ENCODE data around the gene PPL.

The PPL gene, protein sequence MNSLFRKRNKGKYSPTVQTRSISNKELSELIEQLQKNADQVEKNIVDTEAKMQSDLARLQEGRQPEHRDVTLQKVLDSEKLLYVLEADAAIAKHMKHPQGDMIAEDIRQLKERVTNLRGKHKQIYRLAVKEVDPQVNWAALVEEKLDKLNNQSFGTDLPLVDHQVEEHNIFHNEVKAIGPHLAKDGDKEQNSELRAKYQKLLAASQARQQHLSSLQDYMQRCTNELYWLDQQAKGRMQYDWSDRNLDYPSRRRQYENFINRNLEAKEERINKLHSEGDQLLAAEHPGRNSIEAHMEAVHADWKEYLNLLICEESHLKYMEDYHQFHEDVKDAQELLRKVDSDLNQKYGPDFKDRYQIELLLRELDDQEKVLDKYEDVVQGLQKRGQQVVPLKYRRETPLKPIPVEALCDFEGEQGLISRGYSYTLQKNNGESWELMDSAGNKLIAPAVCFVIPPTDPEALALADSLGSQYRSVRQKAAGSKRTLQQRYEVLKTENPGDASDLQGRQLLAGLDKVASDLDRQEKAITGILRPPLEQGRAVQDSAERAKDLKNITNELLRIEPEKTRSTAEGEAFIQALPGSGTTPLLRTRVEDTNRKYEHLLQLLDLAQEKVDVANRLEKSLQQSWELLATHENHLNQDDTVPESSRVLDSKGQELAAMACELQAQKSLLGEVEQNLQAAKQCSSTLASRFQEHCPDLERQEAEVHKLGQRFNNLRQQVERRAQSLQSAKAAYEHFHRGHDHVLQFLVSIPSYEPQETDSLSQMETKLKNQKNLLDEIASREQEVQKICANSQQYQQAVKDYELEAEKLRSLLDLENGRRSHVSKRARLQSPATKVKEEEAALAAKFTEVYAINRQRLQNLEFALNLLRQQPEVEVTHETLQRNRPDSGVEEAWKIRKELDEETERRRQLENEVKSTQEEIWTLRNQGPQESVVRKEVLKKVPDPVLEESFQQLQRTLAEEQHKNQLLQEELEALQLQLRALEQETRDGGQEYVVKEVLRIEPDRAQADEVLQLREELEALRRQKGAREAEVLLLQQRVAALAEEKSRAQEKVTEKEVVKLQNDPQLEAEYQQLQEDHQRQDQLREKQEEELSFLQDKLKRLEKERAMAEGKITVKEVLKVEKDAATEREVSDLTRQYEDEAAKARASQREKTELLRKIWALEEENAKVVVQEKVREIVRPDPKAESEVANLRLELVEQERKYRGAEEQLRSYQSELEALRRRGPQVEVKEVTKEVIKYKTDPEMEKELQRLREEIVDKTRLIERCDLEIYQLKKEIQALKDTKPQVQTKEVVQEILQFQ (N-terminal part only)

DNA sequence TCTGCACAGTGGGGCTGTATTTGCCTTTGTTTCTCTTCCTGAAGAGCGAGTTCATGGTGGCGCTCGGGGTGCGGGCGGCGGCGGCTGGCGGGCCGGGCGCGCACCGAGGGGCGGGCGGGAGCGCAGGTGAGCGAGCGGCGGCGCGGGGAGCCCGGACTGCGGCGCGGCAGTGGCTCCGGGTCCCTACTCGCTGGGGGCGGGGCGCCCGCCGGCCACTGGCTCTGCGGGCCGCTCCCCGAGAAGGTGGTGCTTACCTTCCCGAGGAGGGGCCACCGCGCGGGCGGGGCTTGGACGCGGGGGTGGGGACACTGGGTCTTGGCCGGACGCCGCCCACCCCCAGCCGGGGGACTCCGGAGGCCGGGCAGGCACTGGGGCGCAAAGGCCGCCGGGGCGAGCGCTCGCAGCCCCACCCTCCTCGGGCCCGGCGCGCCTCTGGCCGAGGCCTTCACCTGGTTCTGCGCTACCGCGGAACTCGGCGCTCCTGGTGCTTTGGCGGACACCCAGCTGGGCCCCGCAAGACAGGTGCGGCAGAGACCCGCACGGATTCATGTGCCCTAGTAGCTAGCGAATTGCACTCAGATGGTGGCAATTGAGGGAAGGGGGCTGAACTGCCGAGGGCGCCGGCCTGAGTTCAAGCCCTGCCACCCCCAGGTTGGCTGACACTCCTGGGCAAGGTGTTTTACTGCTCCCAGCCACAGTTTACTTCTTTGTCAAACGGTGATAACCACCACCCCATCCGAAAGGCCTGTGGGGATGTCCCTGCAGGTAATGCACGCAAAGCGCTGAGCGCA lies at the start of gene PPL:
Gene PPL, minus strand, starts transcription at position 158 of the 791 bp plus-strand sequence. Its CDS starts 103 bp downstream, at position 55.
- Histone ChIP-seq H3K9me3 (ENCODE audit: control insufficient read depth, insufficient read depth, low read length) (no peaks in the 10 kb centered on the region), H3K27ac (ENCODE audit: low read depth, low read length) (peak within 1 kb of the TSS; percentile 68), H3K4me1 (ENCODE audit: control insufficient read depth, insufficient read depth, low read length) (peaks cover 17% of the 10 kb centered on the region), H3K27me3 (ENCODE audit: control insufficient read depth, insufficient read depth, low read length) (no peaks in the 10 kb centered on the region), H3K4me3 (ENCODE audit: low read depth, low read length) (peak within 1 kb of the TSS; percentile 96), H3K9ac (ENCODE audit: low read depth, low read length) (no peak within 1 kb of the TSS), H3K36me3 (ENCODE audit: control insufficient read depth, insufficient read depth, low read length) (no peaks in the 10 kb centered on the region)

DNA sequence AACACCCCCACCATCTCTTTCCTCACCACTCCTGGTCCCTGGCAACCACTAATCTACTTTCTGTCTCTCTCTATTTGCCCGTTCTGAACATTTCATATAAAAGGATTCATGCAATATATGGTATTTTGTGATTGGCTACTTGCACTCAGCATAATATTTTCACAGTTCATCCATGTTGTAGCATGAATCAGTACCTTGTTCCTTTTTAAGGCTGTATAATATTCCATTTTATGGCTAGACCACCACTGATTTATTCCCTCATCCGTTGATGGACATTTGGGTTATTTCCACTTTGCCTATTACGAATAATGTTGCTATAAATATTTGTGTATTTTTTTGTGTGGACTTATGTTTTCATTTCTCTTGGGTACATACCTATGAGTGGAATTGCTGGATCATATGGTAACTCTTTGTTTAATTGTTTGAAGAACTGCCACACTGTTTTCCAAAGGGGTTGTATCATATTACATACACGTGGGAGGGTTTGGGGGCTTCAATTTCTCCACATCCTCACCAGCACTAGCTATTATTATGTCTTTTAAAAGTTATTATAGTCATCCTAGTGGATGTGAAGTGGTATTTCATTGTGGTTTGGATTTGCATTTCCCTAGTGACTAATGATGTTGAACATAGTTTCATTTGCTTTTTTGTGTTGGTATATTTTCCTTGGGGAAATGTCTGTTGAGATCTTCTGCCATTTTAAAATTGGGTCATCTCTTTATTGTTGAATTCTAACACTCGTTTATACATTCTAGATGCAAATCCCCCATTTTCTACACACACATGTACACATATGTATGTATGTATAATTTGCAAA lies 47.4 kb upstream of the PPL start:
- H3K27me3 ChIP-seq (ENCODE audit: control insufficient read depth, insufficient read depth, low read length), result peaks cover 33% of the 10 kb centered on the region
- H3K4me3 ChIP-seq (ENCODE audit: low read depth, low read length), result no peak overlapping the region
- H3K9me3 ChIP-seq (ENCODE audit: control insufficient read depth, insufficient read depth, low read length), result no peaks in the 10 kb centered on the region
- H3K9ac ChIP-seq (ENCODE audit: low read depth, low read length), result no peak overlapping the region
- no peaks in the 10 kb centered on the region for H3K36me3 ChIP-seq (ENCODE audit: control insufficient read depth, insufficient read depth, low read length)
- no peak overlapping the region for H3K27ac ChIP-seq (ENCODE audit: low read depth, low read length)
- H3K4me1 ChIP-seq (ENCODE audit: control insufficient read depth, insufficient read depth, low read length), result no peaks in the 10 kb centered on the region

DNA sequence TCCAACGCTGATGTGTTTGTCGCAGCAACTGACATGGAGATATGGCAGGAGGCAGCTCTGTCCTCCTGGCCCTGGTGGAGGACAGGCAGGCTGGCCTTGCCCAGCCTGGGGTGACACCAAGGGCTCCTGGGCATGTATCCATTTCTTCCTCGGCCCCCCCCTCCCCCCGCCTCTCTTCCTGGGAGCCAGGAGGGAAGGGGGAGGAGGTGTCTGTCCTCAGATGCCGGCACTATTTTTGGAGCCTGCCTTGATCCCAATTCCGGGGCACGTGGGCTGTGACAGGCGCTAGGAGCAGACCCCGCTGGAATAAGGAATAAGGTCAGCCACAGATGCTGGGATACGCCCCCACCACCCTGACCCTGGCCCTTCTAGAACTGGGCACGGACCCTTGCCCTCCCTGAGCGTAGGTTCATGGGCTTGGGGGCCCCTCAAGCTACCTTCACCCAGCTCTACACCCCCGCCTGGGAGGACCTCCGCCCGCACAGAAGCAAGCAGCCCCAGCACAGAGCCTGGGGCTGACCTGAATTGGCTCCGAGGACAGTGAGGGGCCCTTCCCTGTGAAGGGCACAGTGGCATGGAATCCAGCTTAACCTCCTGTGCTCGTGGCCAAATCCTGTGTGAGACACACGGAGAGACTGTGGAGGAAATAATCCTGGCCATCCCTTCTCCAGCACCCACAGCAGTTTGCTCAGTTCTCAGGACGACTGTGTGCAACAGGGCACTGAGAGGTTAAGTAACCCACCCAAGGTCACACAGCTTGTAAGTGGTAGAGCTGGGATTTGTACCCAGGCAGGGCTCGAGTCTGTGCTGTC lies 45.3 kb upstream of the PPL start:
- Histone ChIP-seq H3K27me3 (ENCODE audit: control insufficient read depth, insufficient read depth, low read length) (peaks cover 16% of the 10 kb centered on the region), H3K4me1 (ENCODE audit: control insufficient read depth, insufficient read depth, low read length) (no peaks in the 10 kb centered on the region), H3K9me3 (ENCODE audit: control insufficient read depth, insufficient read depth, low read length) (no peaks in the 10 kb centered on the region), H3K4me3 (ENCODE audit: low read depth, low read length) (no peak overlapping the region), H3K27ac (ENCODE audit: low read depth, low read length) (no peak overlapping the region), H3K36me3 (ENCODE audit: control insufficient read depth, insufficient read depth, low read length) (no peaks in the 10 kb centered on the region), H3K9ac (ENCODE audit: low read depth, low read length) (no peak overlapping the region)

DNA sequence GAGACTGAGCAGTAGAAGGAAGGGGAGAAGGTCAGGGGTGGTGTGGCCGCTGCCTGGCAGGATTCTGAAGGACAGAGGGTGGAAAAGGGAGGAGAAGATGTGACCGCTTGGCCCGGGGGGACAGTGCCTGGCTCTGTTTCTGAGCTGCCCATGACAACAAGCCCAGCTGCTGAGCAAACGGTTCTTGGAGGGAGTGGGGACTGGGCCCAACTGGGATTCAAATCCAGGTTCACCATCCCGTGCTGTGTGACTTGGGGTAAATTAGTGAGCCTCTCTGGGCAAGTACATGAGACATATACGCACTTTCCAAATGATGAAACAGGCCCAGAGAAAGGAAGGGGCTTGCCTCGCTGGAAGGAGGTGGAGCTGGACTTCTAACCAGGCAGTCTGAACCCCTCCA lies 44.5 kb upstream of the PPL start:
- Histone ChIP-seq H3K27me3 (ENCODE audit: control insufficient read depth, insufficient read depth, low read length) (peaks cover 8% of the 10 kb centered on the region), H3K9ac (ENCODE audit: low read depth, low read length) (no peak overlapping the region)

DNA sequence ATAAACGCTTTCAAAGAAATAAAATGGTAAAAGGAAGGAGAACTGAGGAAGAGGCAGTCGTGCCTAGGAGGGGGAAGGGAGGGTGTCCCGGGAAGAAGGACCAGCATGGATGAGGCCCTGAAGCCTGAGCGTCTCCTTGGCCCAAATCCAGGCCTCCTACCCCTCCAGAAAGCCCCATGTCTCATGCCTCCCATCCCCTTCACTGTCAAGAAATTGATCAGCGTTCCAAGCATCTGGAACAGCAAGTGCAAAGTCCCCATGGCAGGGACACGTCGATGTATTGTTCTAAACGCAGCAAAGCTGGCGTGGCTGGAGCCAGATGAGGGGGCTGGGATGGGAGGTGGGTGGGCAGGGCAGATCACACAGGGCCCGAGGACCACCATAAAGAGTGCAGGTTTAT lies 43.7 kb upstream of the PPL start:
- Histone ChIP-seq H3K4me3 (ENCODE audit: low read depth, low read length) (no peak overlapping the region), H3K27ac (ENCODE audit: low read depth, low read length) (no peak overlapping the region), H3K36me3 (ENCODE audit: control insufficient read depth, insufficient read depth, low read length) (no peaks in the 10 kb centered on the region), H3K9me3 (ENCODE audit: control insufficient read depth, insufficient read depth, low read length) (no peaks in the 10 kb centered on the region), H3K9ac (ENCODE audit: low read depth, low read length) (no peak overlapping the region), H3K4me1 (ENCODE audit: control insufficient read depth, insufficient read depth, low read length) (0 out of 2 replicates have a peak, but pooled peaks cover 2% of the 10 kb centered on the region), H3K27me3 (ENCODE audit: control insufficient read depth, insufficient read depth, low read length) (no peaks in the 10 kb centered on the region)

More for the DNA sequence above, 44.5 kb upstream of the PPL start:
- no peaks in the 10 kb centered on the region for H3K9me3 ChIP-seq (ENCODE audit: control insufficient read depth, insufficient read depth, low read length)
- H3K27ac ChIP-seq (ENCODE audit: low read depth, low read length), result no peak overlapping the region
- 0 out of 2 replicates have a peak, but pooled peaks cover 1% of the 10 kb centered on the region for H3K4me1 ChIP-seq (ENCODE audit: control insufficient read depth, insufficient read depth, low read length)
- H3K36me3 ChIP-seq (ENCODE audit: control insufficient read depth, insufficient read depth, low read length), result no peaks in the 10 kb centered on the region
- H3K4me3 ChIP-seq (ENCODE audit: low read depth, low read length), result no peak overlapping the region

DNA sequence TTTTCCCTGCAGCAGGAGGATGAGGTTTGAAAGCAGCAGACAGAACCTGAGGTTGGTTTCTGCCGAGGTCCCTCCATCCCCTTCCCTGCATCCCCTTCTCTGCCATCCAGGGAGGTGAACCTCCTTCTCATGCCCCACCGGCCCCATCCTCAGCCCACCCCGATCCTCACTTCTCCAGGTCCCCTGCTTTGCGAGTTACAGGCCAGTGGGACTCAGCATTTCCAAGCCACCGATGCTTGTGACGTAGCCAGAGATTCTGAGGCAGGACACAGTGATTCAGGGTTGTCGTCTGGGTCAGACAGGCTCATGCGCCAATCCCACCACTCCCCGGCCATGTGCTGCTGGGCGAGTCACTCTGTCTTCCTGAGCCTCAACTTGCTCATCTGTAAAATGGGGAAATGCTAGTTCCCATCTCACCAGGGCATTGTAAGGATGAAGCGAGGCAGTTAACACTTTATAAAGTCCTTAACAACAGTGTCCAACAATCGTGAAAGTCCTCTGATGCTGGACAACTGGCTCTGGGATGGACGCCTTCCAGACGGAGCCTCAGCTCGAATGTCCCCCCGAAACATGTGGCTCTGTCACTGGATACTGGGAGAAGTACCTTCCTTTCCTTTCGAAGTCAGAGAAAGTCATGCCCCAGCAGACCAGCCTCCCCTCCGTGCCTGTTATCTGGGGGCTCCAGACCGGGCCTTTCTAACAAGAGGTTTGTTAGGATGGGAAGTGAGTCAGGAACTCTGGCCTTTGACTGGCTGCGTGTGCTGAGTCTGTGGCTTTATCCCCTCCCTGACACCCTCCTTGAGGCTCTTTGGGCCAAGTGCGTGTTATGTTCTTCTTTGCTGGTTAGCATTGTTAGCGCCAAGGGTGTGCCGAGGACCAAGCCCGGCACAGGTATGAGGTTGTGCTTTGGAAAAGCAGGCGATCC lies 43.0 kb upstream of the PPL start:
- Histone ChIP-seq H3K36me3 (ENCODE audit: control insufficient read depth, insufficient read depth, low read length) (no peaks in the 10 kb centered on the region), H3K9ac (ENCODE audit: low read depth, low read length) (no peak overlapping the region), H3K9me3 (ENCODE audit: control insufficient read depth, insufficient read depth, low read length) (no peaks in the 10 kb centered on the region), H3K4me3 (ENCODE audit: low read depth, low read length) (no peak overlapping the region), H3K27ac (ENCODE audit: low read depth, low read length) (no peak overlapping the region), H3K27me3 (ENCODE audit: control insufficient read depth, insufficient read depth, low read length) (no peaks in the 10 kb centered on the region), H3K4me1 (ENCODE audit: control insufficient read depth, insufficient read depth, low read length) (0 out of 2 replicates have a peak, but pooled peaks cover 2% of the 10 kb centered on the region)

DNA sequence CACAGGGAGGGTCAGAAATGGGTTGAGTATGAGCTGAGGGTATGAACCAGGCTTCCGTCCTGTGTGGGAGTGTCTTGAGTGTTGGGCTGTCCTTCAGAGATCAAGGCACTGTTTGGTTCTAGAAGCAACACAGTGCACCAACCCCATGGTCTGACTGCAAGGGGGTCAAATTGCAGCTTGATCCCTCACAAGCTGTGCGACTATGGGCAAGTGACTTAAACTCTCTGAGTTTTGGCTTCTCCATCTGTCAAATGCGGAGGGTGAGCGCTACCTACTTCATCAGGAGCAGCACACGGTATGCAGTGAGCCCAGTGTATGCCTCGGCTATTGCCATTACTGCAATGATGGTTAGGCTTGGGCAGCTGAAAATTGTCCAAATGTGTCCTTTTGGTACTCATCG lies 42.2 kb upstream of the PPL start:
- 0 out of 2 replicates have a peak, but pooled peaks cover 2% of the 10 kb centered on the region for H3K4me1 ChIP-seq (ENCODE audit: control insufficient read depth, insufficient read depth, low read length)
- H3K27me3 ChIP-seq (ENCODE audit: control insufficient read depth, insufficient read depth, low read length), result no peaks in the 10 kb centered on the region
- H3K9ac ChIP-seq (ENCODE audit: low read depth, low read length), result no peak overlapping the region
- H3K9me3 ChIP-seq (ENCODE audit: control insufficient read depth, insufficient read depth, low read length), result no peaks in the 10 kb centered on the region
- no peak overlapping the region for H3K27ac ChIP-seq (ENCODE audit: low read depth, low read length)
- no peaks in the 10 kb centered on the region for H3K36me3 ChIP-seq (ENCODE audit: control insufficient read depth, insufficient read depth, low read length)
- H3K4me3 ChIP-seq (ENCODE audit: low read depth, low read length), result no peak overlapping the region

DNA sequence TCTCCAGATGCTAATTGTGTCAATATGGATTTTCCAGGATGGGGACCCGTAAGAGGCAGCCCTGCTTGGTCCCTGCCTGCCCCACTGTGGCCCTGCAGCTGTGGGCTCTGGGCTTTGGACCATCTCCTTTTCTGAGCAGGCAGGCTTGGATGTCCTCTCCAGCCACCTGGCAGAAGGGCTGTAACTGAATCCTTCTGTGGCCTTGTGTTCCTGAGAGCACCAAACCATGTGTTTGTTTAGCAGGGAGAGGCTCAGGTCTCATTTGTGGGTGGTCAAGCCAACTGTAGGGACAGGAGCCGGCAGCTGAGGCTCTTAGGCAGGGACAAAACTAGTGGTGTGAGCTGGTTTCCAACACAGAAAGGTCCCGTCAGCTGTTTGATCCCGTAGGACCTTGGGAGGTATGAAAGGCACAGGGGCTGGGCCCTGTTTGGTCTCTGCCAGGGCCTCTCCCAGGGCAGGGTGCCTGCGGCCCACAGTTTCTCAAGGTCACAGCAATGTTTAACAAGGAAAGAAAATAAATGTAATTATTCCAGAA lies 39.7 kb upstream of the PPL start:
- Histone ChIP-seq H3K9ac (ENCODE audit: low read depth, low read length) (no peak overlapping the region), H3K4me3 (ENCODE audit: low read depth, low read length) (no peak overlapping the region), H3K27me3 (ENCODE audit: control insufficient read depth, insufficient read depth, low read length) (no peaks in the 10 kb centered on the region), H3K9me3 (ENCODE audit: control insufficient read depth, insufficient read depth, low read length) (no peaks in the 10 kb centered on the region), H3K4me1 (ENCODE audit: control insufficient read depth, insufficient read depth, low read length) (0 out of 2 replicates have a peak, but pooled peaks cover 2% of the 10 kb centered on the region), H3K27ac (ENCODE audit: low read depth, low read length) (no peak overlapping the region), H3K36me3 (ENCODE audit: control insufficient read depth, insufficient read depth, low read length) (no peaks in the 10 kb centered on the region)

Data from HUES48 (cell line).